Breast epithelium (tissue), 4 donors: ENCODE measurements around the gene ST14. TPM values are rescaled to one million over a fixed set of nuclear protein-coding genes. Genes with fewer than 3 reads are reported as not detected.
"Not testable (repeated sequence)": the region's sequence is repeated elsewhere in the genome, so short reads cannot be mapped to it uniquely, and the experiment has no call there.

Source experiments
- DNase-seq, 2 donors: peaks; one replicate each; pipeline ENCODE4 v3.0.0-alpha.2; 2019; ENCODE audit warnings: low spot score in 2 of 2
- H3K27ac ChIP-seq, 2 donors: fragments of 200-600 bp; sonication (generic) in 1 of 2; one replicate each; pipeline ENCODE4 v1.5.1; 2016 to 2019; ENCODE audit warnings: mild to moderate bottlenecking in 1 of 2
- H3K27me3 ChIP-seq, 2 donors: fragments of 200-600 bp; sonication (generic) in 1 of 2; one replicate each; pipeline versions ENCODE4 v1.5.1 to v1.6.0; 2017 to 2019; ENCODE audit warnings: control low read depth in 1 of 2, mild to moderate bottlenecking in 1 of 2
- H3K36me3 ChIP-seq: fragments of 200-600 bp; one replicate; pipeline ENCODE4 v1.5.1; 2019
- H3K4me1 ChIP-seq, 2 donors: fragments of 200-600 bp; sonication (generic); one replicate each; pipeline ENCODE4 v1.5.1; 2016 to 2019; ENCODE audit warnings: control low read depth in 1 of 2
- H3K4me3 ChIP-seq, 3 donors: fragments of 200-600 bp; sonication (generic); 1 replicate in 2 of 3; 2 replicates in 1 of 3; pipeline ENCODE4 v1.5.1; 2016 to 2019; ENCODE audit warnings: mild to moderate bottlenecking in 3 of 3, moderate library complexity in 2 of 3
- H3K9me3 ChIP-seq, 2 donors: fragments of 200-600 bp; sonication (generic) in 1 of 2; one replicate each; pipeline ENCODE4 v1.5.1; 2016 to 2019; ENCODE audit warnings: control low read depth in 1 of 2
- POLR2A ChIP-seq: fragments of 450-650 bp; IDR thresholded peaks from one replicate; pipeline ENCODE4 v1.6.1; 2016; ENCODE audit warnings: antibody characterized with exemption, mild to moderate bottlenecking, moderate library complexity
- POLR2AphosphoS5 ChIP-seq, 3 donors: sonication (generic); formaldehyde crosslinking; IDR thresholded peaks; one replicate each; pipeline ENCODE4 v1.6.1; 2017; ENCODE audit warnings: antibody characterized with exemption in 3 of 3
- intact Hi-C: fragments of 100-400 bp; cut with DNase I; formaldehyde crosslinking; loops from one replicate; pipeline ENCODE4 v1.15.1; 2023; ENCODE audit warnings: low total_unique reads
- total RNA-seq, 3 donors: library from RNA; depleted of rRNA; stranded (reverse); fragments of >200 nt; gene quantifications; one replicate each; pipeline ENCODE4 v1.1.0, GENCODE V29; 2016
- TF ChIP-seq, protein P1 (sequence below), 3 donors: fragments of 450-650 bp; IDR thresholded peaks; one replicate each; pipeline ENCODE4 v1.5.1; 2016 to 2017; ENCODE audit warnings: antibody characterized with exemption in 3 of 3, mild to moderate bottlenecking in 3 of 3, moderate library complexity in 3 of 3

ST14 gene
- total RNA-seq, 3 donors from 2014 or later = 9.9 to 89.0 (median 48.5) TPM

DNA sequence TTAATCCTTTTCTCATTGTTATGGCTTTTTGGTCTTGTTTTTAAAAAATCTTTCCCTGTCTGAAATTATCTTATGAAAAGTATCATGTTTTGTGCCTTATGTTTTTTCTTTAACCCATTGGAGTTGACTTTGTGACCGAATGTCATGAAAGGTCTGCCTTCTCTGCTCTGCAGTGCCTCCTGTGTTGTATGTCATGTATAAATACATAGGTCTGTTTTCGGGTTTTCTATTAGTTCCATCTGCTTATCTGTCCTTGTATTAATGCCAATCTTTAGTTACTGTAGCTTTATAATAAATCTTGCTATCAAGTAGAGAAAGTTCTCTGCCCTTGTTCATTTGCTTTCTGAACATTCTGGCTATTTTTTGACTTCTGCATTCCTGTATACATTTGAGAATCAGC, 82.1 kb downstream of the ST14 start:
- no peak for TF ChIP-seq POLR2A
- TF ChIP-seq POLR2AphosphoS5 (IDR thresholded peaks at IDR 0.05) = no peak
- TF ChIP-seq, protein P1, sequence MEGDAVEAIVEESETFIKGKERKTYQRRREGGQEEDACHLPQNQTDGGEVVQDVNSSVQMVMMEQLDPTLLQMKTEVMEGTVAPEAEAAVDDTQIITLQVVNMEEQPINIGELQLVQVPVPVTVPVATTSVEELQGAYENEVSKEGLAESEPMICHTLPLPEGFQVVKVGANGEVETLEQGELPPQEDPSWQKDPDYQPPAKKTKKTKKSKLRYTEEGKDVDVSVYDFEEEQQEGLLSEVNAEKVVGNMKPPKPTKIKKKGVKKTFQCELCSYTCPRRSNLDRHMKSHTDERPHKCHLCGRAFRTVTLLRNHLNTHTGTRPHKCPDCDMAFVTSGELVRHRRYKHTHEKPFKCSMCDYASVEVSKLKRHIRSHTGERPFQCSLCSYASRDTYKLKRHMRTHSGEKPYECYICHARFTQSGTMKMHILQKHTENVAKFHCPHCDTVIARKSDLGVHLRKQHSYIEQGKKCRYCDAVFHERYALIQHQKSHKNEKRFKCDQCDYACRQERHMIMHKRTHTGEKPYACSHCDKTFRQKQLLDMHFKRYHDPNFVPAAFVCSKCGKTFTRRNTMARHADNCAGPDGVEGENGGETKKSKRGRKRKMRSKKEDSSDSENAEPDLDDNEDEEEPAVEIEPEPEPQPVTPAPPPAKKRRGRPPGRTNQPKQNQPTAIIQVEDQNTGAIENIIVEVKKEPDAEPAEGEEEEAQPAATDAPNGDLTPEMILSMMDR (IDR thresholded peaks at IDR 0.05) = no peak
- no peaks in the 10 kb centered on the region for H3K4me1 ChIP-seq
- H3K36me3 ChIP-seq = no peaks in the 10 kb centered on the region
- no peak overlapping the region for H3K27ac ChIP-seq
- no peak for DNase-seq
- H3K4me3 ChIP-seq = no peak overlapping the region
- no peaks in the 10 kb centered on the region for H3K9me3 ChIP-seq
- H3K27me3 ChIP-seq = no peaks in the 10 kb centered on the region
- intact Hi-C loops = no loop called here

DNA sequence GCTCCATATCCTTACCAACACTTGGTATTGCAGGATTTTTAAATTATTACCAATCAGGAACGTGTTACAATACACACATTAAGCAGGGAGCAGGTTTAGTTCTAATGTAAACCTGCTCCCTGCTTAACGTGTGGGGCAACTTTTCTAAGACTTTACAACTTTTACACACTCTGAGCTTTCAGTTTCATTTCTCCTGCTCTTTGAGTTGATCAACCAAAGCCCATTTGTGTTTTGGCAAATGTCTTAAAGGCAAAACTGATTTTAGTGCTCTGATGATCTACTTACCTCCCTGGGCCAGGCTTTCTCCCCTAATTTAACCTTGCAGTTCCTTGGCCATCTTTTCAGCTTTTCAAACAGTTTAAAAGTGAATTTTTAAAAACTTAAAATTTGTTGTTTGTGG, 84.2 kb downstream of the ST14 start:
- H3K27me3 ChIP-seq = no peaks in the 10 kb centered on the region
- H3K27ac ChIP-seq = no peak overlapping the region
- intact Hi-C loops = no loop called here
- DNase-seq = no peak
- no peaks in the 10 kb centered on the region for H3K36me3 ChIP-seq
- H3K4me3 ChIP-seq = no peak overlapping the region
- H3K4me1 ChIP-seq = no peaks in the 10 kb centered on the region
- no peaks in the 10 kb centered on the region for H3K9me3 ChIP-seq
- no peak for TF ChIP-seq POLR2AphosphoS5 (IDR thresholded peaks at IDR 0.05)
- TF ChIP-seq POLR2A = no peak
- TF ChIP-seq, protein P1 (IDR thresholded peaks at IDR 0.05) = no peak

DNA sequence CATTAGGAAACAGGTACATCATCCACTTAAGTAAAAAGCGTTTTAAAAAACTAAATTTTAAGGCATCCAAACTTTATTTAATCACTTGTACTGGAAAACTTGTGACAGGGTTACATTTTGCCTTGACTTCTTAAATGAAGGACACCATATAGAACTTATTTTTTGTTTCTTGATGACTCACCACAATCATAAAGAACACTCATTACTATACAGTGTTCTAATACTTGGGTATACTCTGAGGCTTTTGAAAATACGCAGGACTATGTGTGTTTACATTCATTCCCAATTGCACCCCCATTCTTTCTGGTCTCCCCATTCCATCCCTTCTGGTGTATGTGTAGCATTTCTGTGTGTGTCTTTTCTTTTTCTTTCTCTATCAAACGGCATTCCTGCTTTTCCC, 85.3 kb downstream of the ST14 start:
- H3K36me3 ChIP-seq = no peaks in the 10 kb centered on the region

DNA sequence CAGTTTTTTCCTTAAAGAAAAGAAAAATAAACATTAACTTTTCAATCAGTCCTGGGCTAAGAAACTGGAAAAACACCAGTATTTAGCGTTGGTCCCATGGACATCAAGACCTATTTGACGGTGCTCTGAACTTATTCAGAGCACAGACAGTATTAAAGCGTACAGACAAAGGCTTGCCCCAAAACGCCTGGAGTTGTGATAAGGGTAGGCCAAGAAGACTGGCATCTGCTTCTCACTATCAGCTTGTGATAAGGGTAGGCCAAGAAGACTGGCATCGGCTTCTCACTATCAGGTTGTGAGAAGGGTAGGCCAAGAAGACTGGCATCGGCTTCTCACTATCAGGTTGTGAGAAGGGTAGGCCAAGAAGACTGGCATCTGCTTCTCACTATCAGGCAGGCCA, 85.8 kb downstream of the ST14 start:
- H3K4me1 ChIP-seq, H3K4me3 ChIP-seq, H3K36me3 ChIP-seq, H3K9me3 ChIP-seq, H3K27me3 ChIP-seq, DNase-seq, intact Hi-C loops, H3K27ac ChIP-seq: not testable (repeated sequence)

More for the DNA sequence above, 85.3 kb downstream of the ST14 start:
- no peak for DNase-seq
- Histone ChIP-seq H3K4me1 (no peaks in the 10 kb centered on the region), H3K27me3 (no peaks in the 10 kb centered on the region), H3K9me3 (no peaks in the 10 kb centered on the region), H3K4me3 (no peak overlapping the region), H3K27ac (no peak overlapping the region)
- intact Hi-C loops = no loop called here
- TF ChIP-seq POLR2A (no peak), POLR2AphosphoS5 (IDR thresholded peaks at IDR 0.05) (no peak)
- TF ChIP-seq, protein P1 (IDR thresholded peaks at IDR 0.05) = no peak

DNA sequence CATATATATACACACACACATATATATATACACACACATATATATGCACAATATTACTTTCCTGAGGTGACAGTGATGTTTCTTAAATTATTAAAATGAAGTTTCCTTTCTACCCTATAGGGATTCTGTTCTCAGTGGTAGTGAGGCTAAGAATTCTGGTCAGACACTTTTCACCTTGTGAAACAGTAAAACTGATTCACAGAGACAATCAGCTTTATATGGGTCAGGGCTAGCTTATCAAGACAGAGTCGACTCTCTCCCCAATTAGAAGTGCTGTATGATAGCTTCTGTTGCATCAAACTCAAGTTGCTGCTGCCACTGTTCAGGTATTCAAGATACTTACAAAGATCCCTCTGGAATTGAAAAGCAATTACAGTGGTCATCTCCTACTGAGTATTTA, 86.7 kb downstream of the ST14 start:
- TF ChIP-seq POLR2AphosphoS5 (IDR thresholded peaks at IDR 0.05) (no peak), POLR2A (no peak)
- TF ChIP-seq, protein P1 (IDR thresholded peaks at IDR 0.05) = no peak
- intact Hi-C loops = no loop called here
- Histone ChIP-seq H3K4me1 (no peaks in the 10 kb centered on the region), H3K36me3 (no peaks in the 10 kb centered on the region), H3K4me3 (no peak overlapping the region), H3K9me3 (no peaks in the 10 kb centered on the region), H3K27me3 (no peaks in the 10 kb centered on the region), H3K27ac (no peak overlapping the region)
- DNase-seq = no peak

DNA sequence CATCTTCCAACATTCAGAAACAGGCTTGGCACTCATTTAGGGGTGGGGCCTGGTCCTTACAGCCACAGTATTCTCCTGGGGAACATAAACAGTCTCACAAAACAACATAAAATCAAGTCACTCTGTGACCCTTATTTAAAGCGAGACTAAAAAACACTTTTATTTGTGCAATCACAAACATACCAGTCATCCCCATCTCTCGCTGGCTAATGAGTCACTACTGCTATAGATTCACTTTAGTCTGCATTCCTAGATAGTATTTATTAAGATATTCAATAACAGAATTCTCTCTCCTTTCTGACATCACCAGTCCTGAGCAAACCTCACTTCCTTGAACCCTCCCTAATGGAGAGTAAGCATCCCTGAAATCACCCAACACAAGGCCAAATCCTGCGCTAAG, 87.2 kb downstream of the ST14 start:
- intact Hi-C loops = no loop called here
- Histone ChIP-seq H3K4me3 (no peak overlapping the region), H3K27me3 (no peaks in the 10 kb centered on the region), H3K4me1 (no peaks in the 10 kb centered on the region), H3K36me3 (no peaks in the 10 kb centered on the region), H3K9me3 (no peaks in the 10 kb centered on the region), H3K27ac (no peak overlapping the region)
- TF ChIP-seq, protein P1 (IDR thresholded peaks at IDR 0.05) = no peak
- TF ChIP-seq POLR2A = no peak
- TF ChIP-seq POLR2AphosphoS5 (IDR thresholded peaks at IDR 0.05) = no peak
- no peak for DNase-seq
